ENCODE results near the gene BORCS8. TPM values are rescaled to one million over a fixed set of nuclear protein-coding genes. Genes with fewer than 3 reads are reported as not detected.

Gene BORCS8
- total and polyA plus RNA-seq, 9 donors: 5.4 to 19.0 (median 15.0) TPM

DNA sequence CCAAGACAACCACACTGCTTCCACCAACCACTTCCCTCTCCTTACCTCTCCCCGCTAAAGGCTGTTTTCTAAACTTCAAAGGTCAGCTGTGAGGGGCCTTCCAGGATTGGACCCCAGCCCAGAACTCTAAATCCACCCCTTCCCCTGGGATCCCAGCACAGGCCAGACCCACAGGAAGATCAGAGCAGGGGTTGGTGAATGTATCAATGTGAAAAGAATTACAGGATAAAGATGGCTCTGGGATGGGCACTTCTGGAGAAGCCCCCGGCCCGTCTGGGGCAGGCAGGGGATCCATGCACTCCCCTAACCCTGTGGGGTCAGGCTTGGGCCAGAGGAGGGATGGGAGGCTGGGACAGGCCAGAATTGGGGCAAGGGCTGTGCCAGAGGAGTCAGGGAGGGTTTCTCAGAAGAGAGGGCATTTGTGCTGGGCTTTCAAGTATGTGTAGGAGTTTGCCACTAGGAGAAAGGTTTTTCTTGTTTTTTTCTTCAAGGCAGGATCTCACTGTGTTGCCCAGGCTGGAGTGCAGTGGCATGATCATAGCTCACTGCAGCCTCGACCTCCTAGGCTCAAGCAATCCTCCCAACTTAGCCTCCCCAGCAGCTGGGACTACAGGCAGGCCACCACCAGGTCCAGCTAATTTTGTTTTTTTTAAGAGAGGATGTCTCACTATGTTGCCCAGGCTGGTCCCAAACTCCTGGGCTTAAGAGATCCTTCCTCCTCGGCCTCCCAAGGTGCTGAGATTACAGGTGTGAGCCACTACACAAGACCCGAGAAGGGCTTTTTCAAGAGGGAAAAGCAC lies 20.9 kb downstream of the BORCS8 start:
- Histone ChIP-seq H3K4me1 (ENCODE audit: insufficient read depth) (peaks cover 7% of the 10 kb centered on the region), H3K36me3 (no peaks in the 10 kb centered on the region), H3K9me3 (no peaks in the 10 kb centered on the region), H3K27ac (no peak overlapping the region), H3K4me3 (no peak overlapping the region), H3K27me3 (no peaks in the 10 kb centered on the region)
- TF ChIP-seq CTCF (IDR thresholded peaks at IDR 0.05): no peak
- TF ChIP-seq EP300 (IDR thresholded peaks at IDR 0.05): no peak
- TF ChIP-seq POLR2A (IDR thresholded peaks at IDR 0.05): no peak
- 62 to 69% (median 66%) methylated on average over 6 of the region's 6 CpGs for WGBS, 3 donors
- no peak for DNase-seq
- intact Hi-C loops (cut with DNase I): loop anchor here in 1 of 4 donors (10.0 kb wide), 1 partner anchor 116 kb away; no protein-coding TSS in a partner anchor

GRCh38 chr19:19170053-19170872 lies 21.7 kb downstream of the BORCS8 start, which contains the start of gene MEF2B:
MEF2B (minus strand) TSS chr19:19170263; CDS start chr19:19150735, 19,528 bp downstream.
- TF ChIP-seq POLR2A (IDR thresholded peaks at IDR 0.05) (no peak), CTCF (IDR thresholded peaks at IDR 0.05) (no peak), EP300 (IDR thresholded peaks at IDR 0.05) (no peak)
- peak; percentile 37 to 81 (median 64) for DNase-seq
- H3K36me3 ChIP-seq: no peaks in the 10 kb centered on the region
- no peak within 1 kb of the TSS for H3K4me3 ChIP-seq
- no peaks in the 10 kb centered on the region for H3K9me3 ChIP-seq
- intact Hi-C loops (cut with DNase I): loop anchor here in 1 of 4 donors (10.0 kb wide), 1 partner anchor 115 kb away; no protein-coding TSS in a partner anchor
- no peaks in the 10 kb centered on the region for H3K27me3 ChIP-seq
- peaks cover 7% of the 10 kb centered on the region for H3K4me1 ChIP-seq (ENCODE audit: insufficient read depth)
- no peak within 1 kb of the TSS for H3K27ac ChIP-seq
- WGBS, 3 donors: 10 to 16% (median 14%) methylated on average over 52 to 56 of the region's 56 CpGs

GRCh38 chr19:19169236-19170052 lies 22.5 kb downstream of the BORCS8 start:
- no peaks in the 10 kb centered on the region for H3K36me3 ChIP-seq
- H3K4me3 ChIP-seq: no peak overlapping the region
- peaks cover 7% of the 10 kb centered on the region for H3K4me1 ChIP-seq (ENCODE audit: insufficient read depth)
- no peak for TF ChIP-seq CTCF (IDR thresholded peaks at IDR 0.05)
- TF ChIP-seq EP300 (IDR thresholded peaks at IDR 0.05): no peak
- no peak for TF ChIP-seq POLR2A (IDR thresholded peaks at IDR 0.05)
- H3K27ac ChIP-seq: no peak overlapping the region
- no peak for DNase-seq
- H3K27me3 ChIP-seq: no peaks in the 10 kb centered on the region
- H3K9me3 ChIP-seq: no peaks in the 10 kb centered on the region
- intact Hi-C loops (cut with DNase I): loop anchor here in 1 of 4 donors (10.0 kb wide), 1 partner anchor 115 kb away; no protein-coding TSS in a partner anchor
- 74 to 81% (median 80%) methylated on average over 9 of the region's 9 CpGs for WGBS, 3 donors

DNA sequence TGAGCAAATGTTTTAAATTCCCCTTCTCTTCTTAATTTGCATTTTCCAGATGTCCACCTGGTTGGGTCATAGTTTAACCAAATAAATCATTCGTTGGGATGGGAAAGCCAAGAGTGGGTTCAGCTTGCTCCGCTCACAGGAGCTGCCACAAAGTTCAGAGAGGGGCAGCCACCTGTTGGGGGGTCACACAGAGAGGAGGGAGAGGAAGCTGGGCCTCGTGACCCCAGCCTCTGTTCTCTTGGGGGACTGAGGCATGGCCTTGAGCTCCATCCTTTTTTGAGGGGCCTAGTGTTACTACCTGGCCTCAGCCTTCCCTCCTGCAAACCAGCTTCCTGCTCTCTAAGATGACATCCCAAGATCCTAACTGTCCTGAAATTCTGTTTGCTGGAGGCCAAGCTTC lies 24.3 kb downstream of the BORCS8 start:
- Histone ChIP-seq H3K27ac (no peak overlapping the region), H3K27me3 (no peaks in the 10 kb centered on the region), H3K9me3 (no peaks in the 10 kb centered on the region), H3K4me1 (ENCODE audit: insufficient read depth) (peaks cover 7% of the 10 kb centered on the region), H3K4me3 (no peak overlapping the region), H3K36me3 (no peaks in the 10 kb centered on the region)
- WGBS, 3 donors: 62 to 72% (median 71%) methylated on average over 3 of the region's 3 CpGs
- intact Hi-C loops (cut with DNase I): no loop called here
- TF ChIP-seq EP300 (IDR thresholded peaks at IDR 0.05): no peak
- no peak for TF ChIP-seq CTCF (IDR thresholded peaks at IDR 0.05)
- no peak for TF ChIP-seq POLR2A (IDR thresholded peaks at IDR 0.05)
- no peak for DNase-seq

Data from ovary (tissue), 9 donors.